Neural cell (in vitro differentiated cells): ENCODE measurements around the gene LSM4. TPM values are rescaled to one million over a fixed set of nuclear protein-coding genes. Genes with fewer than 3 reads are reported as not detected.

Experiments used
- H2AFZ ChIP-seq: fragments of 200-600, 300-800 bp; sonication (generic), shearing (Covaris generic); 2 replicates; pipeline ENCODE4 v1.6.0; 2014; ENCODE audit warnings: low read depth, mild to moderate bottlenecking, antibody characterized with exemption, low read length, moderate library complexity
- H3F3A ChIP-seq: fragments of 200-600 bp; shearing (Covaris generic); 2 replicates; pipeline ENCODE4 v1.6.1; 2016; ENCODE audit warnings: mild to moderate bottlenecking, moderate library complexity, mixed read lengths, antibody characterized with exemption, low read length; ENCODE audit not compliant: insufficient read depth, poor library complexity, severe bottlenecking
- H3K27ac ChIP-seq: fragments of 200-600, 300-800 bp; sonication (generic), shearing (Covaris generic); 2 replicates; pipeline ENCODE4 v1.5.1; 2014; ENCODE audit warnings: mild to moderate bottlenecking, low read length, moderate library complexity
- H3K27me3 ChIP-seq: fragments of 300-800, 200-600 bp; sonication (generic), shearing (Covaris generic); 2 replicates; pipeline ENCODE4 v1.6.0; 2014; ENCODE audit warnings: mild to moderate bottlenecking, low read depth, low read length, moderate library complexity; ENCODE audit not compliant: insufficient read depth
- H3K36me3 ChIP-seq: fragments of 300-800, 200-600 bp; sonication (generic), shearing (Covaris generic); 2 replicates; pipeline ENCODE4 v1.5.1; 2014; ENCODE audit warnings: mild to moderate bottlenecking, antibody characterized with exemption, low read length, moderate library complexity; ENCODE audit not compliant: insufficient read depth
- H3K4me2 ChIP-seq: fragments of 300-800, 200-600 bp; sonication (generic), shearing (Covaris generic); 2 replicates; pipeline ENCODE4 v1.6.0; 2014; ENCODE audit warnings: mild to moderate bottlenecking, low read length
- H3K4me3 ChIP-seq: fragments of 300-800, 200-600 bp; sonication (generic), shearing (Covaris generic); 2 replicates; pipeline ENCODE4 v1.5.1; 2014; ENCODE audit warnings: mild to moderate bottlenecking, low read length, moderate library complexity
- H3K79me2 ChIP-seq: fragments of 200-600 bp; shearing (Covaris generic); replicated peaks from 2 replicates; pipeline ENCODE4 v1.6.0; 2014; ENCODE audit warnings: mild to moderate bottlenecking, low read length, moderate library complexity; ENCODE audit not compliant: insufficient read depth
- H3K9ac ChIP-seq: fragments of 300-800, 200-600 bp; sonication (generic), shearing (Covaris generic); 2 replicates; pipeline ENCODE4 v1.6.1; 2016; ENCODE audit warnings: mild to moderate bottlenecking, low read length, mixed read lengths
- H3K9me2 ChIP-seq: fragments of 200-600 bp; shearing (Covaris generic); 2 replicates; pipeline ENCODE4 v1.6.1; 2016; ENCODE audit warnings: mild to moderate bottlenecking, low read length, mixed read lengths; ENCODE audit not compliant: insufficient read depth
- H3K9me3 ChIP-seq: fragments of 200-600, 300-800 bp; sonication (generic), shearing (Covaris generic); 2 replicates; pipeline ENCODE4 v1.6.1; 2016; ENCODE audit warnings: mild to moderate bottlenecking, mixed run types, low read length, moderate library complexity, mixed read lengths
- H4K20me1 ChIP-seq: fragments of 200-600 bp; shearing (Covaris generic); 2 replicates; pipeline ENCODE4 v1.6.1; 2016; ENCODE audit warnings: mild to moderate bottlenecking, mixed run types; ENCODE audit not compliant: insufficient read depth
- EP300 ChIP-seq: fragments of 450-650 bp; conservative IDR thresholded peaks from 2 replicates; pipeline ENCODE4 v1.6.1; 2014; ENCODE audit warnings: antibody characterized with exemption, mild to moderate bottlenecking, moderate library complexity; ENCODE audit not compliant: poor library complexity, severe bottlenecking
- EZH2 ChIP-seq: fragments of 200-600, 300-800 bp; shearing (Covaris generic), sonication (generic); IDR thresholded peaks from 2 replicates; pipeline ENCODE4 v1.6.1; 2014; ENCODE audit warnings: antibody characterized with exemption, low read length, borderline replicate concordance, mild to moderate bottlenecking; ENCODE audit not compliant: insufficient read depth, poor library complexity, severe bottlenecking
- MXI1 ChIP-seq: fragments of 450-650 bp; conservative IDR thresholded peaks from 2 replicates; pipeline ENCODE4 v1.6.1; 2014; ENCODE audit warnings: antibody characterized with exemption, mild to moderate bottlenecking; ENCODE audit not compliant: poor library complexity, severe bottlenecking
- POLR2AphosphoS5 ChIP-seq: IDR thresholded peaks from 2 replicates; pipeline ENCODE4 v1.6.1; 2012
- RAD21 ChIP-seq: fragments of 450-650 bp; conservative IDR thresholded peaks from 2 replicates; pipeline ENCODE4 v1.6.1; 2014; ENCODE audit warnings: antibody characterized with exemption, mild to moderate bottlenecking, moderate library complexity
- SMC3 ChIP-seq: fragments of 450-650 bp; conservative IDR thresholded peaks from 2 replicates; pipeline ENCODE4 v1.6.1; 2014; ENCODE audit warnings: antibody characterized with exemption, mild to moderate bottlenecking, moderate library complexity; ENCODE audit not compliant: poor library complexity
- TAF1 ChIP-seq: IDR thresholded peaks from 2 replicates; pipeline ENCODE4 v1.6.1; 2012; ENCODE audit warnings: low read depth
- polyA plus RNA-seq: library from polyadenylated mRNA; depleted of rRNA; stranded (reverse); fragments of >200 nt; gene quantifications from 2 replicates; pipeline ENCODE4 v1.2.3, GENCODE V29; 2014
- TF ChIP-seq, protein P1 (sequence below): fragments of 450-650 bp; IDR thresholded peaks from 2 replicates; pipeline ENCODE4 v1.5.1; 2014; ENCODE audit warnings: antibody characterized with exemption, mild to moderate bottlenecking, moderate library complexity; ENCODE audit not compliant: poor library complexity, severe bottlenecking
- TF ChIP-seq, protein P2 (sequence below): IDR thresholded peaks from 2 replicates; pipeline ENCODE4 v1.6.1; 2012; ENCODE audit warnings: borderline replicate concordance

The LSM4 gene
- polyA plus RNA-seq, 1 donor from 2014 or later: 382 TPM

DNA sequence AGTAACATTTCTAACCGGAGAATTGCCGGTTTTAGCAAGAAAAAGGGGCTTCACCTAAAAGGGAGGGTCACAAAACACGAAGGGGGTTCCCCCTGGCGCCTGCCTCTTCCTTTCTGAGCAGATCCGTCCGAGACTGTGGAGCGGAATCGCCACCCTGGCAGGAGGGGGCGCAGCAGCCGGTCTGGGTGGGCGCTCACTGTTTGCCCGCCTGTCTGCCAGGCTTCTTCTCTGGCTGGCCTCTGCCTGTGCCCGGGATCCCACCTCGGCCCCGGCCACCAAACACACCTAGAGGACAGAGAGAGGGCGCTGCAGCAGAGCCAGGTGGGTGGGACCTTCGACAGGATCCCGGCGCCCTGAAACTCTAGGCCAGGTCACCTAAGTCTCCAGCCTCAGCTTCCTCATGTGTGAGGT, 15.6 kb downstream of the LSM4 start:
- no peak overlapping the region for H3K4me3 ChIP-seq
- no peak for TF ChIP-seq POLR2AphosphoS5
- TF ChIP-seq, protein P1, sequence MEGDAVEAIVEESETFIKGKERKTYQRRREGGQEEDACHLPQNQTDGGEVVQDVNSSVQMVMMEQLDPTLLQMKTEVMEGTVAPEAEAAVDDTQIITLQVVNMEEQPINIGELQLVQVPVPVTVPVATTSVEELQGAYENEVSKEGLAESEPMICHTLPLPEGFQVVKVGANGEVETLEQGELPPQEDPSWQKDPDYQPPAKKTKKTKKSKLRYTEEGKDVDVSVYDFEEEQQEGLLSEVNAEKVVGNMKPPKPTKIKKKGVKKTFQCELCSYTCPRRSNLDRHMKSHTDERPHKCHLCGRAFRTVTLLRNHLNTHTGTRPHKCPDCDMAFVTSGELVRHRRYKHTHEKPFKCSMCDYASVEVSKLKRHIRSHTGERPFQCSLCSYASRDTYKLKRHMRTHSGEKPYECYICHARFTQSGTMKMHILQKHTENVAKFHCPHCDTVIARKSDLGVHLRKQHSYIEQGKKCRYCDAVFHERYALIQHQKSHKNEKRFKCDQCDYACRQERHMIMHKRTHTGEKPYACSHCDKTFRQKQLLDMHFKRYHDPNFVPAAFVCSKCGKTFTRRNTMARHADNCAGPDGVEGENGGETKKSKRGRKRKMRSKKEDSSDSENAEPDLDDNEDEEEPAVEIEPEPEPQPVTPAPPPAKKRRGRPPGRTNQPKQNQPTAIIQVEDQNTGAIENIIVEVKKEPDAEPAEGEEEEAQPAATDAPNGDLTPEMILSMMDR: no peak
- no peak for TF ChIP-seq EP300
- TF ChIP-seq, protein P2, sequence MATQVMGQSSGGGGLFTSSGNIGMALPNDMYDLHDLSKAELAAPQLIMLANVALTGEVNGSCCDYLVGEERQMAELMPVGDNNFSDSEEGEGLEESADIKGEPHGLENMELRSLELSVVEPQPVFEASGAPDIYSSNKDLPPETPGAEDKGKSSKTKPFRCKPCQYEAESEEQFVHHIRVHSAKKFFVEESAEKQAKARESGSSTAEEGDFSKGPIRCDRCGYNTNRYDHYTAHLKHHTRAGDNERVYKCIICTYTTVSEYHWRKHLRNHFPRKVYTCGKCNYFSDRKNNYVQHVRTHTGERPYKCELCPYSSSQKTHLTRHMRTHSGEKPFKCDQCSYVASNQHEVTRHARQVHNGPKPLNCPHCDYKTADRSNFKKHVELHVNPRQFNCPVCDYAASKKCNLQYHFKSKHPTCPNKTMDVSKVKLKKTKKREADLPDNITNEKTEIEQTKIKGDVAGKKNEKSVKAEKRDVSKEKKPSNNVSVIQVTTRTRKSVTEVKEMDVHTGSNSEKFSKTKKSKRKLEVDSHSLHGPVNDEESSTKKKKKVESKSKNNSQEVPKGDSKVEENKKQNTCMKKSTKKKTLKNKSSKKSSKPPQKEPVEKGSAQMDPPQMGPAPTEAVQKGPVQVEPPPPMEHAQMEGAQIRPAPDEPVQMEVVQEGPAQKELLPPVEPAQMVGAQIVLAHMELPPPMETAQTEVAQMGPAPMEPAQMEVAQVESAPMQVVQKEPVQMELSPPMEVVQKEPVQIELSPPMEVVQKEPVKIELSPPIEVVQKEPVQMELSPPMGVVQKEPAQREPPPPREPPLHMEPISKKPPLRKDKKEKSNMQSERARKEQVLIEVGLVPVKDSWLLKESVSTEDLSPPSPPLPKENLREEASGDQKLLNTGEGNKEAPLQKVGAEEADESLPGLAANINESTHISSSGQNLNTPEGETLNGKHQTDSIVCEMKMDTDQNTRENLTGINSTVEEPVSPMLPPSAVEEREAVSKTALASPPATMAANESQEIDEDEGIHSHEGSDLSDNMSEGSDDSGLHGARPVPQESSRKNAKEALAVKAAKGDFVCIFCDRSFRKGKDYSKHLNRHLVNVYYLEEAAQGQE: no peak
- no peak for TF ChIP-seq MXI1
- no peak for TF ChIP-seq RAD21
- TF ChIP-seq EZH2: no peak
- TF ChIP-seq TAF1: no peak
- TF ChIP-seq SMC3: no peak
- H3K79me2 ChIP-seq: no peaks in the 10 kb centered on the region
- no peak overlapping the region for H3K9ac ChIP-seq
- no peak overlapping the region for H2AFZ ChIP-seq
- H4K20me1 ChIP-seq: no peaks in the 10 kb centered on the region
- H3K4me2 ChIP-seq: no peak overlapping the region
- H3K36me3 ChIP-seq: no peaks in the 10 kb centered on the region
- no peaks in the 10 kb centered on the region for H3K9me3 ChIP-seq
- H3K9me2 ChIP-seq: no peaks in the 10 kb centered on the region
- H3F3A ChIP-seq: no peaks in the 10 kb centered on the region
- H3K27me3 ChIP-seq: no peaks in the 10 kb centered on the region
- no peak overlapping the region for H3K27ac ChIP-seq

DNA sequence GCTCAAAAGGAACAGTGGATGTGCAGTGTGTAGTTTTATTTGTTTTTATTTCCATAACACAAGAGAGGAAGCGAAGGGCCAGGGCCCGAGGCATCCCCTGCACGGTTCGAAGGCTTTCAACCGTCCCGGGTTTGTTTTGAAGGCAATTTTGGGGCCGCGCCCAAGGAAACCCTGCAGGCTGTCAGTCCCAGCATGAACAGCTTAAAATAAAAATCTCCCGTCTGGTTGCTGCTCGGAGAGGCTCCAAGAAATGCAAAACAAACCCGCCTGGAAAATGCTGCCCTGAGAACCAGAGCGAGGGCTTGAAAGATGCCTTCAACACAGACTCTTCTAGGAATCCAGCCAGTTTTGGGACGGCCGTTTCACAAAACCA, 16.0 kb downstream of the LSM4 start:
- no peak overlapping the region for H3K9ac ChIP-seq
- no peaks in the 10 kb centered on the region for H3K36me3 ChIP-seq
- H3K79me2 ChIP-seq: no peaks in the 10 kb centered on the region
- no peaks in the 10 kb centered on the region for H3K9me3 ChIP-seq
- TF ChIP-seq EZH2 (no peak), POLR2AphosphoS5 (no peak), EP300 (no peak), SMC3 (no peak), TAF1 (no peak), RAD21 (no peak), MXI1 (no peak)
- TF ChIP-seq, protein P1: no peak
- TF ChIP-seq, protein P2: no peak
- H4K20me1 ChIP-seq: no peaks in the 10 kb centered on the region
- no peak overlapping the region for H3K27ac ChIP-seq
- H3K4me3 ChIP-seq: no peak overlapping the region
- H3K9me2 ChIP-seq: no peaks in the 10 kb centered on the region
- no peaks in the 10 kb centered on the region for H3F3A ChIP-seq
- H3K27me3 ChIP-seq: no peaks in the 10 kb centered on the region
- no peak overlapping the region for H3K4me2 ChIP-seq
- no peak overlapping the region for H2AFZ ChIP-seq
